Measurements from ENCODE around the gene MDP1.

The MDP1 gene

DNA sequence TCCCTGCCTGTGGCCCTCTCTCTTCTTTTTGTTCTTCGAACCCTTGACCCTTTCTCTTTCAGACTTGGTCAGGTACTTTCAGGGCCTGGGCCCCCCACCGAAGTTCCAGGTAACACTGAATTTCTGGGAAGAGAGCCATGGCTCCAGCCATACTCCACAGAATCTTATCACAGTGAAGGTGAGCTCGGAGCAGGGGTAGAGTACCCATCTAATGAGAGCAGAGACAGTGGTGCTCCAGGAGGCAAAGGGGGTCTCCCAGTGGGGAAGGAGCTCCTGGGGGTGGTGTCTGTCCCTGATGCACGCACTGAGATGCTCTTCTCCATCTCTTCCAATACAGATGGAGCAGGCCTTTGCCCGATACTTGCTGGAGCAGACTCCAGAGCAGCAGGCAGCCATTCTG, 50.1 kb downstream of the MDP1 start:
- no peak overlapping the region for H3K4me3 ChIP-seq (ENCODE audit: low read length)
- TF ChIP-seq, protein P1, sequence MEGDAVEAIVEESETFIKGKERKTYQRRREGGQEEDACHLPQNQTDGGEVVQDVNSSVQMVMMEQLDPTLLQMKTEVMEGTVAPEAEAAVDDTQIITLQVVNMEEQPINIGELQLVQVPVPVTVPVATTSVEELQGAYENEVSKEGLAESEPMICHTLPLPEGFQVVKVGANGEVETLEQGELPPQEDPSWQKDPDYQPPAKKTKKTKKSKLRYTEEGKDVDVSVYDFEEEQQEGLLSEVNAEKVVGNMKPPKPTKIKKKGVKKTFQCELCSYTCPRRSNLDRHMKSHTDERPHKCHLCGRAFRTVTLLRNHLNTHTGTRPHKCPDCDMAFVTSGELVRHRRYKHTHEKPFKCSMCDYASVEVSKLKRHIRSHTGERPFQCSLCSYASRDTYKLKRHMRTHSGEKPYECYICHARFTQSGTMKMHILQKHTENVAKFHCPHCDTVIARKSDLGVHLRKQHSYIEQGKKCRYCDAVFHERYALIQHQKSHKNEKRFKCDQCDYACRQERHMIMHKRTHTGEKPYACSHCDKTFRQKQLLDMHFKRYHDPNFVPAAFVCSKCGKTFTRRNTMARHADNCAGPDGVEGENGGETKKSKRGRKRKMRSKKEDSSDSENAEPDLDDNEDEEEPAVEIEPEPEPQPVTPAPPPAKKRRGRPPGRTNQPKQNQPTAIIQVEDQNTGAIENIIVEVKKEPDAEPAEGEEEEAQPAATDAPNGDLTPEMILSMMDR (conservative IDR thresholded peaks at IDR 0.05; ENCODE audit: low read depth, low read length): no peak

DNA sequence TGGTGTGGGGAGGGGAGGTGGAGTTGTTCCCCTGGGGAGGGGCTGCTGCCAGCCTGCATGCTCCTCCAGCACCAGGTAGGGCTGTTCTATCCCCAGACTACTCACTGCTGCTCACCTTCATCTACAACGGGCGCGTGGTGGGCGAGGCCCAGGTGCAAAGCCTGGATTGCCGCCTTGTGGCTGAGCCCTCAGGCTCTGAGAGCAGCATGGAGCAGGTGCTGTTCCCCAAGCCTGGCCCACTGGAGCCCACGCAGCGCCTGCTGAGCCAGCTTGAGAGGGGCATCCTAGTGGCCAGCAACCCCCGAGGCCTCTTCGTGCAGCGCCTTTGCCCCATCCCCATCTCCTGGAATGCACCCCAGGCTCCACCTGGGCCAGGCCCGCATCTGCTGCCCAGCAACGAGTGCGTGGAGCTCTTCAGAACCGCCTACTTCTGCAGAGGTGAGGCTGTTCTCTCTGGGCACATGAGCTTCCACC, 51.3 kb downstream of the MDP1 start:
- H3K4me3 ChIP-seq (ENCODE audit: low read length): no peak overlapping the region
- no peak for DNase-seq (ENCODE audit: low read depth)
- TF ChIP-seq, protein P1 (conservative IDR thresholded peaks at IDR 0.05; ENCODE audit: low read depth, low read length): no peak

More for the DNA sequence above, 50.1 kb downstream of the MDP1 start:
- no peak for DNase-seq (ENCODE audit: low read depth)

Data from retinal pigment epithelial cell (primary cell).